HG03097 (cell line): ENCODE data around the gene RPS5.
"Not testable (repeated sequence)": the region's sequence is repeated elsewhere in the genome, so short reads cannot be mapped to it uniquely, and the experiment has no call there.

Source experiments
- ATAC-seq: cut with Tn5 transposase; IDR thresholded peaks from one replicate; pipeline ENCODE4 v1.9.1; 2021; ENCODE audit not compliant: unreplicated experiment, low FRiP score

RPS5 gene

DNA sequence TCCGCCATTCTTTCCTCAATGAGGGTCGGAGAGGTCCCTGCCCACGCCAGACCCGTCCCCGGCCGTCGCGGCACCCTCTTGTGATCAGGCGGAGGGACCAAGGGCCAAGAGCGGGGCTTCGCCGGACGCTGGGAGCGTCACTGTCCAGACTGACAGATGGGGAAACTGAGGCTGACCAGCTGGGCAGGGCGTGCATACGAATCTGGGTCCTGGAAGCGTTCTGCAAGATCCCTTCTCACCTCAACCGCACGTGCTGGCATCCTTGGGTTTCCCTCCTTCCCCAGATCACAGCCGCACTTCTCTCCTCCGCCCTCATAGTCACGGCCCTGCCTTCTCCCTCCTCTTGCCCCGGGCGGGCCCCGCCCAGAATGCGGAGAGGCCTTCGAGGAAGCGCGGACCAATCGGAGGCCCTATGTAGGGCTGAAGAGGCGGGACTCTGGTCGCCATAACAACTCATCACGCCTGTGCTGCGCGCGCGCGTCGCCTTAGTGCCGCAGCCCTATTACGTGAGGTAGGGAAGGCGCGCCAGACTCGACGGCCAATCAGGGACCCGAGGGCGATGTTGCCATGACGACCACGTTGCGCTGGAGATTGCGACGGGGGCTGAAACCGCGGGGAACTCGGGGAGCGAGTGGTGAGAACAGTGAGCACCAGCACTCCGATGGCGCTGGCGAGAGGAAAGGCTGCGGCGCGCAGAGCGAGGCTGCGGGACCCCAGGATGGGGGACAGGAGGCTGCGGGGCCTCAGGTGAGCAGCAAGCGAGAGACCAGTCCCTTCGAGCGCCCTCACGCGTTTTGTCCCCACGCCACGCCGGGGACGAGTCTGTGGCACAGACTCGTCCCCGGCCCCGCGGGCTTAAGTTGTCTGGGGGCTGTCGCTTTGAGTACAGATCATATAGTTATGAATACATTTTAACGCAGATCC, 14.1 kb downstream of the RPS5 start:
- peak; percentile 96 for ATAC-seq

DNA sequence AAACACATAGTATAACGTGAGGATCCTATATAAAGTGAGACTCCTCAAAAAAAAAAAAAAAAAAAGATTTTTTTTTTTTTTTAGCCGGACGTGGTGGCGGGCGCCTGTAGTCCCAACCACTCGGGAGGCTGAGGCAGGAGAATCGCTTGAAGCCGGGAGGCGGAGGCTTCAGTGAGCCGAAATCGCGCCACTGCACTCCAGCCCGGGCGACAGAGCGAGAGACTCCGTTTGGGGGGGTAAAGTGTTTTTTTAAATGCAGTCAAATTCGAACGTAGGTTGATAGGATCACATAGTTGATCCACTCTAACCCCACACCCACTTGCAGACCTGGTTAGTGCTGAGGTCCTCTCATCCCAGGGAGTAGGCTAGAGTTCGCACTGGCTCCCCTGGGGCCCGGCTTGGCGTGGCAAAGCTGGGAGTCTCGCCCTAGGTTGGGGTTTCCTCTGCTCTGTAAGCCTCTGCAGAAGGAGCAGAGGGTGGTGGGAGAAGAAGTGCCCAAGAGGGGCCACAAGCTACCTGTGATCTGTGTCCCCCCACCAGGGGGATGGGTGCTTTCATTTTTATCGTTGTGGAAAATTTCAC, 14.9 kb downstream of the RPS5 start:
- no peak for ATAC-seq

DNA sequence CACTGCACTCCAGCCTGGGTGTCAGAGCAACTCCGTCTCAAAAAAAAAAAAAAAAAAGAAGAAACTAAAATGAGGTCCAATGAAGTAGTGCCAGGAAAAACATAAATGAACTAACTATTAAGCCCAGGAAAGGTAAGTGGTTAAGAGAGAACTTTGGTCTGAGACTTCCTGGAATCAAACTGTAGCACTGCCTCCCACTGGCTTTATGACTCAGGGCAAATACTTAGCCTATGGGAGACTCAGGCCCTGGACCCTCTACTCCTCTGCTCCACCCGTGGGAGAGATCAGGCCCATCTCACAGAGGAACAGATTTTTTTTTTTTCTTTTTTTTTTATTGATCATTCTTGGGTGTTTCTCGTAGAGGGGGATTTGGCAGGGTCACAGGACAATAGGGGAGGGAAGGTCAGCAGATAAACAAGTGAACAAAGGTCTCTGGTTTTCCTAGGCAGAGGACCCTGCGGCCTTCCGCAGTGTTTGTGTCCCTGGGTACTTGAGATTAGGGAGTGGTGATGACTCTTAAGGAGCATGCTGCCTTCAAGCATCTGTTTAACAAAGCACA, 16.9 kb downstream of the RPS5 start:
- ATAC-seq = not testable (repeated sequence)

DNA sequence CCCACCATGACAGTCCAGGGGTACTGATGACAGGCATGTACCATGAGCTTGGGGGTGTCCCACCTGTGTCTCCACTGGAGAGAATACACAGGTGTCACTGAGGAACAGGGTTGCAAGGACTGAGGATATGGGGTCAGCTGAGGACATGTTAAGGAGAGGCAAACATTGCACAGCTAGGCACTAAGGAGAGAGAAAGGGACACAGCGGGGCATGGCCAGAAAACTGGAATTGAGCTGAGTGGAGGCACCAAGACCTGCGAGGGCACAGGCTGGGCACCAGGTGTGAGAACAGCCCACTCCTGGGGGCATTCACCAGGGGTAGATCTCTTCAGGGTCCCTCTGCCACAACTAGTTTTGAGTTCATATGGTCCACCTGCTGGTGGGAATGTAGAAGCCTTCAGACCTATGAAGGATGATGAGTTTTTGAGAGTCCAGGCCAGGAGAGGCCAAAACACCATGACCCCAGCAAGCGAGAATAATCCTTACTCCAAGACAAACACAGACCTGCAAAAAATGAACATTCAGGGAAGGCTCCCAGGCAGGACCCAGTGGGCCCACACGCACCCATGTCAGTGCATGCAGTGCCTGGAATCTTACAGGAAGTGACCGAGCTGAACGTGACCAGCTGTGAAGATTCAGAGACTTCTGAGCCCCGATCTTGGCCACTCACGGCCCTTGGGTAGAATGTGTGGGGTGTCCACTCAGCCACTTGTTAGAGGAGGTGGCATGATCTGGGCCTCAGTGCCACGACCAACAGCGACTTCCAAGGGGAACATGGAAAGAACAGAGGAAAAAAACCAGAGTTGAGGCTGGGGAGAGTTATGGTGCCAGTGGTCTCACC, 20.0 kb downstream of the RPS5 start:
- no peak for ATAC-seq

DNA sequence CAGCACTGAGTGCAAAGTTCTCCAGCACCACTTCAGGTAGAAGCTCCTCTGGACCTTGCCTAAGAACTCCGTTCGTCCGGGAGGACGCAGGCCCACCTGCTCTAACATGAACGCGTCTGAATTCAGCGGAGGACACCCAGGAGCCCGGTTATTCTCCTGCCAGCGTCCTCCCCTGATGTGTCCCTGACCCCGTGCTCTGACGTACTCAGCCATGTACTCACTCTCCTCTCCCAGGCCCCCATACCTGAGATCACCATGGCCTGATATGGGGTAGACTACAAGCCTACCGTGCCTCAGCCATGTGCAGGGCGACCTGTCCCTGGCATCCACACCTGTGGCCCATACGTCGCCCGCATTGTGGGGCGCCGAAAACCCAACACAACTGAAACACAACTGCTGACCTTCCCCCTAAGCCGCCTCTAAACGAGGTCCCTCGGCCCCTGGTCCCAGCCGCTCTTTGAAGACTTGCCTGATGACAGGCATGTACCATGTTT, 20.6 kb downstream of the RPS5 start:
- ATAC-seq = no peak

DNA sequence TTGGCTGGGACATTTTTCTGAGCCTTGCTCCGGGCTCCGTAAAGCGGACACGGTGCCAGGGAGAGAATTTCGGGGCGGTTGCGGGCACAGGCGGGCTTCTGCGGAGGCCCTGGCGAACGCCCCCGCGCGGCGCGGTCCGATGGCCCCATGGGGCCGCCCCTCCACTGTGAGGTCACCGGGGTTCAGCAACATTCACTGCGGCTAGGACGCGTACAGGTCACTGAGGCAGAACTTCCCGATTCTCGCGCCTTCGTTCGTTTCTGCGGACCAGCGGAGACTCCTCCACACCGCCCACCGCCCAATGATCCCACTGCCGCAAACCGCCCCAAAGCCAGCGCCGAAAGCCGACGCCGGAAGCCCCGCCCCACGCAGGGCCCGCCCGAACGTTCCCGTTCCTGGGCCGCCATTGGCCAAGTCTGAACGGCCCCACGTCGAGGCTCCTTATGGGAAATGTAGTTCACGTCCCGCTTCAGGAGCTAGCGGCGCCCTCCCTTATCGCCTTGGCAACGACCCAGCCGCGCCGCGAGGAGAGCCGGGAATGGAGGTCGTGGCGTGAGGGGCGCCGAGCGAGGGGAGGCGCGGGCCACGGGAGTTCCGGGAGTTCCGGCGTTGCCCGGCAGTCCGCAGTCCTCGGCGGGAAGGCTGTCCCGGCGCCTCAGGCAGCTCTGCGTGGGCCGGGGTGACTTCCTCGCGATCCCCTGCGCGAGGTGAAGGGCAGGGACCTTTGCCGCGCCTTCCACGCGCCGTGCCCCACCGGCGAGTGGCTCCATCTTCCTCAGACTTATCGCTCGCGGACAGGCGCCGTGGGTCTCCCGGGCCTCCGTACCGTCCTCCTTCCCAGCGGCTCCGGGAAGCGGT, 21.3 kb downstream of the RPS5 start, which contains the start of gene ZNF584:
Gene ZNF584, plus strand, starts transcription at position 498 of the 858 bp plus-strand sequence. CDS start 499 bp downstream, outside the sequence.
- peak; percentile 87 for ATAC-seq

DNA sequence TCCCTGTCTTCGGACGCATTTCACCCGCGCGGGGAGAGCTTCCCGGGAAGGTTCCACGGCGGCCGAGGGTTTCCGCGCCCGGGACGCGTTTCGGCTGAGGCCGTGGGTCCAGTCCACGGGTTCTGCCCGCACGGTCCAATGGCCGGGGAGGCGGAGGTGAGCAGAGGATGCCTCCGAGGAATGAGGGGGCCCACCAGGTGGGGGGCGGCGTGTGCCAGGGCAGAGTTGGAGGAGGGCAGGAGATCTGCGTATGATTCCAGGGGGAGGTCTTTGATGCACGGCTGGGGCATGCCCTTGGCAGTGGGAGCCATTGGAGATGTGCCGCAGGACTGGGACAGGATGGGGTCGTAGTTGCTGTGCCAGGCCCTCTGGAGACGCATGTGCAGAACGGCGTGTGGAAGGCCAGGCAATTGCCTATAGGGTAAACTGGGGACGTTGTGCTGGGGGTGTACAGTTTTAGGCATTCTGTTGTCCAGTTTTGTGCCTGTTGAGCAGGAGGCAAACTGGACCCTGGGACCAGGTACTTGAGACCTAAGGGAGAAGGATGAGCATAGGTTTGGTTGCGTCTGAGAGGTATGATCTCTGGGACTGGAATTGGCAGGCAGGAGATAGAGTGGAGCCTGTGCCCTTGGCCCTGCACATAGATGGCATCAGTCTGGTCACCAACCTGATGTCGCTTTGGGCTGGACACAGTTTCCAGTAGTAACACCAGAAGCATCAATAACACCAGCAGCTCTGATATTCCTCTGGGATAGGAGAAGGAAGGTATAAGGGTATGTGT, 22.1 kb downstream of the RPS5 start:
- ATAC-seq = peak; percentile 26

DNA sequence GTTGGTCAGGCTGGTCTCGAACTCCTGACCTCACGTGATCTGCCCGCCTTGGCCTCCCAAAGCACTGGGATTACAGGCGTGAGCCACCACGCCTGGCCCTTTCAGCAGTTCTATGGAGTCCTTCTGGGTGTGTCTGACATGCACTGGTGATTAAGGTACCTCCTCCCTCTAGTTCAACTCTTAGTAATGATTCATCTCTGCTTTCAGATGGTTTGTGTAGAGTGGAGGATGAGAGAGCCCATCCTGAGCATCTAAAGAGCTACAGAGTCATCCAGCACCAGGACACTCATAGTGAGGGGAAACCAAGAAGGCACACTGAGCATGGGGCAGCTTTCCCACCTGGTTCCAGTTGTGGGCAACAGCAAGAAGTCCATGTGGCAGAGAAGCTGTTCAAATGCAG, 29.5 kb downstream of the RPS5 start:
- ATAC-seq = no peak

DNA sequence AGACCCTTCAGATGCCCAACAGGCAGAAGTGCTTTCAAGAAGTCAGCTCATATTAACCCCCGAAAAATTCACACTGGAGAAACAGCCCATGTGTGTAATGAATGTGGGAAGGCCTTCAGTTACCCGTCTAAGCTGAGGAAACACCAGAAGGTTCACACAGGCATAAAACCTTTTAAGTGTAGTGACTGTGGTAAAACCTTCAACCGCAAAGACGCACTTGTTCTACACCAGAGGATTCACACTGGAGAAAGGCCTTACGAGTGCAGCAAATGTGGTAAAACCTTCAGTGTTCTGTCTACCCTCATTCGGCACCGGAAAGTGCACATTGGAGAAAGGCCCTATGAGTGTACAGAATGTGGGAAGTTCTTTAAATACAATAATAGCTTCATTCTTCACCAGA, 30.0 kb downstream of the RPS5 start:
- ATAC-seq = no peak

DNA sequence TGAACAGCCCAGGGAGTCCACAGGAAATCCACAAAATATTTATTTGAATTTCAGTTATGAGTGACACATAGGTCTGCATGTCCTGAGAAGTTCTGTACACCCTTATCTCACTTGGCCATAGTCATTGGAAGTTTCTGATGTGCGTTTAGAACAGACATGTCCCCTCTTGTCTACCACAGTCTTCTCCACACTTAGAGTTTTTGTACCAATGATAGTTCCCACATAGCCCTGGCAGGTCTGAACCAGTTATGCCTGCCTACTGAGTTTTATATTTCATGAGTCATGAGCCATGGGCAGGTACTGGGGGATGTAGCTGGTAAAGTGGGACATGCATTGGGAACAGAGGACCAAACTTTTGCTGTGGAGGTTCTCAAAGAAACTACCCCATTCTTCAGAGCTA, 41.5 kb downstream of the RPS5 start:
- ATAC-seq = no peak

DNA sequence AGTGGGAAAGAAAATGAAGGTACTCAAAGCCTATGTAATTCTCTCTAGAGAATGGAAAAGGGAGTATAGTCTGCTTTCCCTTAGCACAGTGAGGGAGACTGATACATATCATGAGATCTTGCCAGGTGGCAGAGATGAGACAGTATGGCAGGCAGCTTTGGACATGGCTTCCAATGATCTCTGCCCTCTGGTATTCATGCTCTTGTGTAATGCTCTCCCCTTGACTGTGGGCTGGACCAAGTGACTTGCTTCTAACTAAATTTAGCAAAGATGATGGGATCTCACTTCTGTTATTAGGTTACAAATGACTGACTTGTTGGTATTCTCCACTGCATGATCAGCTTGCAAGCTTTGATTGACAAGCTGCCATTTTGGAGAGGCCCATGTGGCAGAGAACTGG, 42.7 kb downstream of the RPS5 start:
- ATAC-seq = no peak

DNA sequence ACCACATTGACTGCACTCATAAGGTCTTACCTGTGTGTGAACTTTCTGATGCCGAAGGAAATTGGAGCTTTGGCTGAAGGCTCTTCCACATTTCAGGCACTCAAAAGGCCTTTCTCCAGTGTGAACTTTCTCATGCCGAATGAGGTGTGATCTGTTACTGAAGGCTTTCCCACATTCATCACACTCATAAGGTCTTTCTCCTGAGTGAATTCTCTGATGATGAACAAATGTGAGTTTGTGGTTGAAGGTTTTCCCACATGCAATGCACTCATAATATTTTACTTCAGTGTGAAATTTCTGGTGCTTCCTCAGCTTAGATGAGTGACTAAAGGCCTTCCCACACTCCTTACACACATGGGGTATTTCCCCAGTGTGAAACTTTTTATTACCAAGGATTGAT, 47.1 kb downstream of the RPS5 start:
- ATAC-seq = no peak

DNA sequence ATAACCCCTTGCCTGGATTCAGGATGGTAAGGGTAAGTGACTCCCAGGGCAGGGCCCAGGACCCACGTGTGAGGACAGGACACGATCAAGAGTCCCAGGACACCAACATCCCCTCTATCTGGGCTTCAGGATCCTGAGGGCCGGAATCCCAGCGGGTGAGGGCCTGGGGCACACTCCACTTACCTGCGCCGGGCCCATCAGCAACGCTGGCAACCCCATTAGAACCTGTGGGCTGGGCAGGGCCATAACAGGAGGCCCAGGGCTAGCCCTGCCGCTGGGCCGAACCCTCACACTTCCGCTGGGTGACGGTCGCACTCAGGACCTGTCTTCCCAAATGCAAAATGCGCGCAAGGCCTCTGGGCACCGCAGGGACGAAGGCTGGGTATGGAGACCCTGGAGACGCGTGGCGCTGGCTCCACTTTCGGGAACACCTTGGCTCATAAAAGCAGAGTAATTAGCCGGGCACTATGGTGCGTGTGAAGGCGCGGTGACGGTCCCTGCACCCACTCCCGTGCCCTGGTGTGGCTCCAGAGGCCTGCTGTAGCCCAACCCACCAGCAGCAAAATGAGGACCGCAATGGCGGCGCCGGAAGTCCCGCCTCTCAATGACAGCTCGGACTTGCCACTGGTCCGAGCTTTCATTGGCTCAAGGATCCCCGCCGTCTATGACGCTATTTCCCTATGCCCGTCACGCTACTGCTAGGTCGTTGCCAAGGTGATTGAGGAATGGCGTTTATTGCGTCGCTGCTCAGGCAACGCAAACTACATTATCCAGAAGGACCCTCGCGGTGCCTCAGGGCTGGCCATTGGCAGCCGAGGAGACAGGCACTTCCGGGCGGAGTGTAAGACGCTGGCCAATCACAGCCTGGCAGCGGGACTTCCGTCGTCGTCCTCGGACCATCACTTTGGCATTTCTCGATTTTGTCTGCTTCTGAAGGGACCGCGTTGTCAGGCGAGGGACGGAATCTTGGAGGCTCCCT, 52.8 kb downstream of the RPS5 start, which contains the start of gene ZNF132:
Gene ZNF132, minus strand, starts transcription at position 578 of the 979 bp plus-strand sequence. Its CDS starts 332 bp downstream, at position 246.
- peak; percentile 95 for ATAC-seq

DNA sequence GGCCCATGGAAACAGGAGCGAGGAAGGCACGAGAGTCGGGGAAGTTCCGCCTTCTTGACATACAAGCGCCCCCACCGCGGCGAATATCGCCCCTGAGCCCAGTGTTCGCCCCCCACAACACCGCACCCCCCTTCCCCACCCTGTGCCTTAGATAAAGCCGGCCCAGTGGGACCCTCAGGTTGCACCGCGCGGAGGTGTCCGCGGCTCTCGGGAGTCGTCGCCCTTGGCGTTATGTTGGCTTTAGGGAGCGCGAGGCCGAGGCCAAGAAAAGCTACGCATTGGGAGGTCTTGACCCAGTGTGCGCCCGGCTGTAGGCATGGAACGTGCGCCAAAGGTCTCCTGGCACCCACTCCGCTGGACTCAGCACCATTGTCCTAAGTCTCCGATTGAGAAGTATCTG, 53.5 kb downstream of the RPS5 start:
- no peak for ATAC-seq

DNA sequence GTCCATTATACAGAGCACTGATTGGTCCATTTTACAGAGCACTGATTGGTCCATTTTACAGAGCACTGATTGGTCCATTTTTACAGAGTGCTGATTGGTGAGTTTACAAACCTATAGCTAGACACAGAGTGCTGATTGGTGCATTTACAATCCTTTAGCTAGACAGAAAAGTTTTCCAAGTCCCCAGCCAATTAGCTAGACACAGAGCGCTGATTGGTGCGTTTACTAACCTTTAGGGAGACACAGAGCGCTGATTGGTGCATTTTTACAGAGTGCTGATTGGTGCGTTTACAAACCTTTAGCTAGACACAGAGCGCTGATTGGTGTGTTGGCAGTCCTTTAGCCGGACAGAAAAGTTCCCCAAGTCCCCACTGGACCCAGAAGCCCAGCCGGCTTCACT, 55.9 kb downstream of the RPS5 start:
- ATAC-seq = not testable (repeated sequence)
